Peyer's patch (tissue), 4 donors: Measurements from ENCODE around the gene INTS4. TPM values are rescaled to one million over a fixed set of nuclear protein-coding genes. Genes with fewer than 3 reads are reported as not detected.
A peak's percentile ranks its signal among the peaks of the same experiment; 100 is the strongest.
"Not testable (repeated sequence)": the region's sequence is repeated elsewhere in the genome, so short reads cannot be mapped to it uniquely, and the experiment has no call there.

ENCODE experiments used
- DNase-seq, 3 donors: peaks; one replicate each; pipeline ENCODE4 v3.0.0-alpha.2; 2017 to 2019
- H3K27ac ChIP-seq, 4 donors: fragments of 200-600 bp; sonication (generic); one replicate each; pipeline ENCODE4 v1.5.1; 2016 to 2019
- H3K27me3 ChIP-seq, 2 donors: fragments of 200-600 bp; sonication (generic); one replicate each; pipeline ENCODE4 v1.5.1; 2019
- H3K36me3 ChIP-seq, 3 donors: fragments of 200-600 bp; sonication (generic); one replicate each; pipeline ENCODE4 v1.5.1; 2016 to 2019
- H3K4me1 ChIP-seq, 4 donors: fragments of 200-600 bp; sonication (generic); one replicate each; pipeline ENCODE4 v1.5.1; 2016 to 2019
- H3K4me3 ChIP-seq, 4 donors: fragments of 200-600 bp; sonication (generic); 1 replicate in 3 of 4; 2 replicates in 1 of 4; pipeline ENCODE4 v1.5.1; 2016 to 2019; ENCODE audit warnings: mild to moderate bottlenecking in 1 of 4
- H3K9me3 ChIP-seq, 4 donors: fragments of 200-600 bp; sonication (generic); one replicate each; pipeline ENCODE4 v1.5.1; 2016 to 2019; ENCODE audit warnings: mild to moderate bottlenecking in 1 of 4
- CTCF ChIP-seq, 6 experiments: fragments of 450-650 bp in 4 of 6; fragments of 200-600 bp in 2 of 6; sonication (generic) in 1 of 6; IDR thresholded peaks; one replicate each; pipeline ENCODE4 v1.5.1; 2017 to 2019; ENCODE audit warnings: antibody characterized with exemption in 6 of 6, mild to moderate bottlenecking in 3 of 6, moderate library complexity in 1 of 6
- POLR2A ChIP-seq, 2 donors: fragments of 450-650 bp; IDR thresholded peaks; one replicate each; pipeline ENCODE4 v1.5.1; 2017; ENCODE audit warnings: antibody characterized with exemption in 2 of 2, mild to moderate bottlenecking in 2 of 2, moderate library complexity in 2 of 2
- total RNA-seq, 4 donors: library from RNA; depleted of rRNA; stranded (reverse); fragments of >200 nt; gene quantifications; one replicate each; pipeline ENCODE4 v1.1.0, GENCODE V29; 2016

INTS4 gene
- 10 to 100 TPM; 38.9 to 68.5 (median 57.5) TPM for total RNA-seq

- H3K36me3 ChIP-seq: peaks cover 0 to 6% (median 0%) of the 10 kb centered on the region in 3 donors
- H3K4me3 ChIP-seq: peak within 1 kb of the TSS; percentile 47 to 96 (median 62)
- peak within 1 kb of the TSS; percentile 58 to 85 (median 78) for H3K27ac ChIP-seq
- TF ChIP-seq POLR2A (IDR thresholded peaks at IDR 0.05): peak; percentile 25 to 76
- no peak for TF ChIP-seq CTCF (IDR thresholded peaks at IDR 0.05)
- DNase-seq: peak; percentile 98 to 99 (median 99)
- no peaks in the 10 kb centered on the region for H3K9me3 ChIP-seq
- peaks cover 0 to 14% (median 4%) of the 10 kb centered on the region in 4 donors for H3K4me1 ChIP-seq
- no peaks in the 10 kb centered on the region for H3K27me3 ChIP-seq
These were observed at the start of gene INTS4 for GRCh38 chr11:77994434-77995362. Gene INTS4 (minus strand): TSS chr11:77994668. CDS start chr11:77994643, 25 bp downstream.

- Histone ChIP-seq H3K4me1 (peaks cover 0 to 30% (median 5%) of the 10 kb centered on the region in 4 donors), H3K36me3 (no peaks in the 10 kb centered on the region), H3K4me3 (no peak overlapping the region), H3K27ac (no peak overlapping the region), H3K9me3 (no peaks in the 10 kb centered on the region), H3K27me3 (no peaks in the 10 kb centered on the region)
- TF ChIP-seq CTCF (IDR thresholded peaks at IDR 0.05) (no peak), POLR2A (IDR thresholded peaks at IDR 0.05) (no peak)
- DNase-seq: no peak
These were observed 47.5 kb upstream of the INTS4 start for GRCh38 chr11:78041843-78042440.

- not testable (repeated sequence) for H3K27me3 ChIP-seq, H3K27ac ChIP-seq, H3K9me3 ChIP-seq, H3K4me3 ChIP-seq, H3K36me3 ChIP-seq, DNase-seq
- H3K4me1 ChIP-seq: peaks cover 0 to 28% (median 5%) of the 10 kb centered on the region in 4 donors
These were observed 46.9 kb upstream of the INTS4 start for GRCh38 chr11:78041380-78041719.

GRCh38 chr11:78040691-78041379, 46.4 kb upstream of the INTS4 start:
- TF ChIP-seq CTCF (IDR thresholded peaks at IDR 0.05) (no peak), POLR2A (IDR thresholded peaks at IDR 0.05) (no peak)
- H3K4me1 ChIP-seq: peaks cover 0 to 23% (median 5%) of the 10 kb centered on the region in 4 donors
- no peak for DNase-seq
- H3K9me3 ChIP-seq: no peaks in the 10 kb centered on the region
- H3K4me3 ChIP-seq: no peak overlapping the region
- H3K27me3 ChIP-seq: no peaks in the 10 kb centered on the region
- H3K27ac ChIP-seq: no peak overlapping the region
- H3K36me3 ChIP-seq: no peaks in the 10 kb centered on the region

GRCh38 chr11:78039919-78040671, 45.6 kb upstream of the INTS4 start:
- Histone ChIP-seq H3K4me1 (peaks cover 0 to 18% (median 5%) of the 10 kb centered on the region in 4 donors), H3K9me3 (no peaks in the 10 kb centered on the region), H3K27ac (peak overlapping the region in 3 of 4 donors; percentile 34 to 55 (median 45)), H3K36me3 (no peaks in the 10 kb centered on the region), H3K27me3 (no peaks in the 10 kb centered on the region), H3K4me3 (peak overlapping the region in 2 of 4 donors; percentile 10 to 18)
- no peak for TF ChIP-seq POLR2A (IDR thresholded peaks at IDR 0.05)
- no peak for TF ChIP-seq CTCF (IDR thresholded peaks at IDR 0.05)
- peak; percentile 34 to 77 (median 75) for DNase-seq
